ENCODE results near the gene VPS9D1.

Gene VPS9D1

GRCh38 chr16:89711601-89712273 lies 9.0 kb downstream of the VPS9D1 start:
- H3K4me3 ChIP-seq (ENCODE audit: control insufficient read depth, low read depth, low read length) = peak overlapping the region; percentile 42
- TF ChIP-seq CTCF (IDR thresholded peaks at IDR 0.05; ENCODE audit: control insufficient read depth, insufficient read depth, low read depth, low read length, missing control alignments) = no peak
- DNase-seq (ENCODE audit: low read depth) = no peak

- H3K4me3 ChIP-seq (ENCODE audit: control insufficient read depth, low read depth, low read length) = no peak overlapping the region
- TF ChIP-seq CTCF (IDR thresholded peaks at IDR 0.05; ENCODE audit: control insufficient read depth, insufficient read depth, low read depth, low read length, missing control alignments) = no peak
- no peak for DNase-seq (ENCODE audit: low read depth)
These were observed 9.8 kb downstream of the VPS9D1 start for GRCh38 chr16:89710709-89711564.

GRCh38 chr16:89709716-89710432 lies 10.8 kb downstream of the VPS9D1 start:
- TF ChIP-seq CTCF (IDR thresholded peaks at IDR 0.05; ENCODE audit: control insufficient read depth, insufficient read depth, low read depth, low read length, missing control alignments) = no peak
- no peak for DNase-seq (ENCODE audit: low read depth)
- H3K4me3 ChIP-seq (ENCODE audit: control insufficient read depth, low read depth, low read length) = no peak overlapping the region

- H3K4me3 ChIP-seq (ENCODE audit: control insufficient read depth, low read depth, low read length) = no peak overlapping the region
- no peak for DNase-seq (ENCODE audit: low read depth)
- no peak for TF ChIP-seq CTCF (IDR thresholded peaks at IDR 0.05; ENCODE audit: control insufficient read depth, insufficient read depth, low read depth, low read length, missing control alignments)
These were observed 11.5 kb downstream of the VPS9D1 start for GRCh38 chr16:89709166-89709565.

GRCh38 chr16:89708481-89708931 lies 12.2 kb downstream of the VPS9D1 start:
- H3K4me3 ChIP-seq (ENCODE audit: control insufficient read depth, low read depth, low read length) = no peak overlapping the region
- no peak for TF ChIP-seq CTCF (IDR thresholded peaks at IDR 0.05; ENCODE audit: control insufficient read depth, insufficient read depth, low read depth, low read length, missing control alignments)
- DNase-seq (ENCODE audit: low read depth) = no peak

GRCh38 chr16:89707695-89708094 lies 13.0 kb downstream of the VPS9D1 start:
- no peak for DNase-seq (ENCODE audit: low read depth)
- no peak overlapping the region for H3K4me3 ChIP-seq (ENCODE audit: control insufficient read depth, low read depth, low read length)
- TF ChIP-seq CTCF (IDR thresholded peaks at IDR 0.05; ENCODE audit: control insufficient read depth, insufficient read depth, low read depth, low read length, missing control alignments) = no peak

Data from AG09309 (cell line).